SU-DHL-6 (cell line): Measurements from ENCODE around the gene TEX264.

Experiments used
- H2AFZ ChIP-seq: fragments of 200-600 bp; sonication (generic); 2 replicates; pipeline ENCODE4 v1.6.1; 2014; ENCODE audit warnings: low read depth, mild to moderate bottlenecking, moderate library complexity, mixed read lengths, antibody characterized with exemption, low read length; ENCODE audit not compliant: severe bottlenecking
- H3F3A ChIP-seq: fragments of 200-600 bp; shearing (Covaris generic); 2 replicates; pipeline ENCODE4 v1.6.0; 2016; ENCODE audit warnings: antibody characterized with exemption, mild to moderate bottlenecking; ENCODE audit not compliant: insufficient read depth
- H3K27ac ChIP-seq: fragments of 200-600 bp; sonication (generic); 2 replicates; pipeline ENCODE4 v1.5.1; 2016; ENCODE audit warnings: low read depth, mild to moderate bottlenecking, low read length, moderate library complexity, mixed read lengths
- H3K27me3 ChIP-seq: fragments of 200-600 bp; sonication (generic), shearing (Covaris generic); 2 replicates; pipeline ENCODE4 v1.6.0; 2014; ENCODE audit warnings: mild to moderate bottlenecking, low read length
- H3K36me3 ChIP-seq: fragments of 200-600 bp; sonication (generic); 2 replicates; pipeline ENCODE4 v1.6.1; 2014; ENCODE audit warnings: mild to moderate bottlenecking, low read length, mixed read lengths
- H3K4me2 ChIP-seq: fragments of 300-600, 200-600 bp; shearing (Covaris generic), sonication (generic); 2 replicates; pipeline ENCODE4 v1.6.0; 2014; ENCODE audit warnings: low read length, low read depth, mild to moderate bottlenecking; ENCODE audit not compliant: poor library complexity, severe bottlenecking
- H3K4me3 ChIP-seq: fragments of 200-600 bp; sonication (generic); 2 replicates; pipeline ENCODE4 v1.5.1; 2014; ENCODE audit warnings: antibody characterized with exemption, low read length, mild to moderate bottlenecking, mixed read lengths; ENCODE audit not compliant: insufficient read depth, poor library complexity, severe bottlenecking
- H3K79me2 ChIP-seq: fragments of 200-600 bp; sonication (generic); 2 replicates; pipeline ENCODE4 v1.6.1; 2014; ENCODE audit warnings: mild to moderate bottlenecking, low read length, moderate library complexity; ENCODE audit not compliant: insufficient read depth
- H3K9ac ChIP-seq: fragments of 200-600 bp; sonication (generic); 2 replicates; pipeline ENCODE4 v1.7.0; 2014; ENCODE audit warnings: mild to moderate bottlenecking, low read length
- H3K9me2 ChIP-seq: fragments of 200-600 bp; sonication (generic); replicated peaks from 2 replicates; pipeline ENCODE4 v1.6.1; 2014; ENCODE audit warnings: low read length; ENCODE audit not compliant: insufficient read depth
- H3K9me3 ChIP-seq: fragments of 200-600 bp; sonication (generic); 2 replicates; pipeline ENCODE4 v1.6.1; 2014; ENCODE audit warnings: low read length, mixed read lengths; ENCODE audit not compliant: insufficient read depth
- H4K20me1 ChIP-seq: fragments of 200-600 bp; sonication (generic); 2 replicates; pipeline ENCODE4 v1.6.1; 2014; ENCODE audit warnings: low read depth, mild to moderate bottlenecking, antibody characterized with exemption, low read length, moderate library complexity, mixed read lengths
- CTCF ChIP-seq: fragments of 200-600 bp; sonication (generic); IDR thresholded peaks from one replicate; pipeline ENCODE4 v1.5.1; 2017; ENCODE audit warnings: antibody characterized with exemption, mild to moderate bottlenecking, low read length, moderate library complexity; ENCODE audit not compliant: insufficient read depth, poor library complexity, severe bottlenecking
- EZH2phosphoT487 ChIP-seq: fragments of 200-600 bp; sonication (generic), shearing (Covaris generic); conservative IDR thresholded peaks from 2 replicates; pipeline ENCODE4 v1.6.1; 2018; ENCODE audit warnings: mild to moderate bottlenecking, antibody characterized with exemption, low read length, moderate library complexity, mixed read lengths

Gene TEX264

GRCh38 chr3:51712963-51713362, 41.9 kb downstream of the TEX264 start:
- TF ChIP-seq CTCF: no peak
- TF ChIP-seq EZH2phosphoT487: no peak

GRCh38 chr3:51715231-51715976, 44.4 kb downstream of the TEX264 start:
- Histone ChIP-seq H3K79me2 (no peaks in the 10 kb centered on the region), H3K4me2 (no peak overlapping the region), H3K9me2 (no peaks in the 10 kb centered on the region), H2AFZ (no peak overlapping the region), H3K9ac (no peak overlapping the region), H3K27me3 (no peaks in the 10 kb centered on the region), H3K36me3 (no peaks in the 10 kb centered on the region), H4K20me1 (no peaks in the 10 kb centered on the region), H3K4me3 (no peak overlapping the region), H3K27ac (no peak overlapping the region), H3K9me3 (no peaks in the 10 kb centered on the region), H3F3A (no peaks in the 10 kb centered on the region)
- TF ChIP-seq CTCF (no peak), EZH2phosphoT487 (no peak)

More at GRCh38 chr3:51712963-51713362, 41.9 kb downstream of the TEX264 start:
- Histone ChIP-seq H3K4me3 (no peak overlapping the region), H3K79me2 (no peaks in the 10 kb centered on the region), H3F3A (no peaks in the 10 kb centered on the region), H3K27me3 (no peaks in the 10 kb centered on the region), H3K27ac (no peak overlapping the region), H2AFZ (no peak overlapping the region), H3K36me3 (no peaks in the 10 kb centered on the region), H3K4me2 (no peak overlapping the region), H3K9me3 (no peaks in the 10 kb centered on the region), H3K9ac (no peak overlapping the region), H4K20me1 (no peaks in the 10 kb centered on the region), H3K9me2 (no peaks in the 10 kb centered on the region)

GRCh38 chr3:51715977-51716294, 44.9 kb downstream of the TEX264 start:
- Histone ChIP-seq H3K4me2 (no peak overlapping the region), H2AFZ (no peak overlapping the region), H3K27ac (no peak overlapping the region), H3K4me3 (no peak overlapping the region), H3K27me3 (no peaks in the 10 kb centered on the region), H3K9me3 (no peaks in the 10 kb centered on the region), H3K79me2 (no peaks in the 10 kb centered on the region), H4K20me1 (no peaks in the 10 kb centered on the region), H3K9me2 (no peaks in the 10 kb centered on the region), H3K36me3 (no peaks in the 10 kb centered on the region), H3F3A (no peaks in the 10 kb centered on the region), H3K9ac (no peak overlapping the region)
- TF ChIP-seq CTCF (no peak), EZH2phosphoT487 (no peak)
